HG02840 (cell line): ENCODE data around the gene PRKAR2A.

Experiments used
- ATAC-seq: cut with Tn5 transposase; IDR thresholded peaks from one replicate; pipeline ENCODE4 v1.9.1; 2021; ENCODE audit warnings: mild to moderate bottlenecking, moderate library complexity, moderate number of reproducible peaks; ENCODE audit not compliant: unreplicated experiment, low FRiP score

The PRKAR2A gene

DNA sequence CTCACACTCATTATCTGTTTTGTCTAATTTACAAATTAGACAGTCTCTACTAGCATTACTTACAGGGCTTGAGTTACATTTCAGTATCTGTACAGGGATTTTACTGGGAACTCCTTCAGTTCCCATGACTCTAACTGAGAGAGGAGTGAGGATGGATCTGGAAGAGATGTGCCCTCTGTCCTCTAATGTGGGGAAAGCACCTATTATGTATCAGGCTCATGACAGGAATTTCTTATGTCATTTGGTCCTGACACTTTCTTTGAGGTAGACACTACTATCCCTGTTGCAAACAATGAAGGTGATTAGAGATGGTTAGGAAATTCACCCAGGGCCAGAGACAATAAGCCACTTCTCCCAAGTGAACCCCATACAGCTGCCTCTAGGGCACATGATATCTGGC, 151.1 kb downstream of the PRKAR2A start:
- no peak for ATAC-seq
